ENCODE results near the gene ARHGEF17. TPM values are rescaled to one million over a fixed set of nuclear protein-coding genes. Genes with fewer than 3 reads are reported as not detected.

ARHGEF17 gene
- total and polyA plus RNA-seq, 2 of the 8 experiments (the other 6 are each of a cell fraction or from before 2014, with no cell fraction given), result 11.3 to 14.6 TPM

- no peaks in the 10 kb centered on the region for H3K79me1 ChIP-seq (ENCODE audit: low read depth, low read length)
- DNase-seq (ENCODE audit: low read depth in 1 of 2, low spot score in 2 of 2) (no peak), FAIRE-seq (no peak)
- no peaks in the 10 kb centered on the region for H3K79me2 ChIP-seq (ENCODE audit: control insufficient read depth in 1 of 2, insufficient read depth in 2 of 2, low read length in 2 of 2)
- H3K23me2 ChIP-seq (ENCODE audit: low read depth, low read length), result no peaks in the 10 kb centered on the region; the same call in 1 of the 2 replicates
- H3K27ac ChIP-seq (ENCODE audit: low read depth, low read length), result no peak overlapping the region
- H3K4me3 ChIP-seq (ENCODE audit: extremely low read depth in 1 of 4, insufficient read depth in 2 of 4, low read depth in 3 of 4, low read length in 4 of 4), result no peak overlapping the region
- no peak overlapping the region for H2BK12ac ChIP-seq (ENCODE audit: low read depth, low read length)
- H3K18ac ChIP-seq (ENCODE audit: extremely low read depth, low read length), result no peak overlapping the region
- H4K8ac ChIP-seq (ENCODE audit: extremely low read depth, insufficient read depth, low read length), result no peak overlapping the region
- peaks cover 0 to 5% (median 0%) of the 10 kb centered on the region in 4 experiments; a peak in 2 of 7 replicates for H3K4me1 ChIP-seq (replicated peaks in 1 of 4; ENCODE audit: control insufficient read depth in 3 of 4, insufficient read depth in 4 of 4, low read length in 3 of 4)
- no peak overlapping the region for H4K5ac ChIP-seq (ENCODE audit: insufficient read length, low read depth, low read length)
- ChIA-PET POLR2A (ENCODE audit: partially characterized antibody) (no interaction called here), CTCF (ENCODE audit: partially characterized antibody) (interaction anchor here (1.0 to 16.5 kb wide), 8 partner anchors 8 to 82 kb away, joined by 3 to 173 read pairs (median 7); no protein-coding TSS in a partner anchor)
- WGBS, 2 experiments (ENCODE audit: extremely low coverage in 1 of 2, insufficient coverage in 1 of 2, insufficient read length in 1 of 2, insufficient replicate concordance in 2 of 2, low coverage in 1 of 2, low lambda C conversion rate in 2 of 2, missing lambda C conversion rate in 1 of 2), result 80% methylated on average over 5 of the region's 5 CpGs; no CpG with 5 or more reads in 1 of the 2 experiments
- H2BK5ac ChIP-seq (ENCODE audit: low read depth, low read length), result no peak overlapping the region
- no peak overlapping the region for H3K56ac ChIP-seq (replicated peaks; ENCODE audit: insufficient read length, low read depth, low read length)
- H2AFZ ChIP-seq (ENCODE audit: low read length), result no peak overlapping the region
- no peak overlapping the region for H2BK15ac ChIP-seq (ENCODE audit: low read length)
- no peak overlapping the region for H3K14ac ChIP-seq (ENCODE audit: insufficient read length)
- H3K9me3 ChIP-seq (ENCODE audit: insufficient read depth in 2 of 2, low read depth in 1 of 2, low read length in 1 of 2), result no peaks in the 10 kb centered on the region
- H3K36me3 ChIP-seq (ENCODE audit: control insufficient read depth in 2 of 4, insufficient read depth in 4 of 4, low read length in 3 of 4), result no peaks in the 10 kb centered on the region
- no peak overlapping the region for H3K4ac ChIP-seq (replicated peaks; ENCODE audit: insufficient read length, low read depth, low read length)
- no peak overlapping the region for H3K23ac ChIP-seq (ENCODE audit: insufficient read length)
- no peak overlapping the region for H3K9ac ChIP-seq (replicated peaks in 1 of 4; ENCODE audit: extremely low read depth in 1 of 4, low read depth in 3 of 4, low read length in 3 of 4)
- no peak overlapping the region for H4K91ac ChIP-seq (replicated peaks; ENCODE audit: insufficient read length, low read length)
- no peak overlapping the region for H2BK20ac ChIP-seq (ENCODE audit: low read length)
- no peak overlapping the region for H2BK120ac ChIP-seq (replicated peaks; ENCODE audit: low read depth, low read length)
- no peak overlapping the region for H3K4me2 ChIP-seq (ENCODE audit: insufficient read depth in 1 of 2, low read depth in 2 of 2, low read length in 2 of 2)
- no peaks in the 10 kb centered on the region for H4K20me1 ChIP-seq (replicated peaks in 1 of 2; ENCODE audit: control insufficient read depth in 1 of 2, insufficient read depth in 2 of 2, low read length in 2 of 2)
- no peak overlapping the region for H2AK5ac ChIP-seq (ENCODE audit: low read depth, low read length)
- H3K27me3 ChIP-seq (replicated peaks in 1 of 4; ENCODE audit: control insufficient read depth in 3 of 4, extremely low read depth in 1 of 4, insufficient read depth in 3 of 4, low read length in 3 of 4), result peaks cover 0 to 13% (median 13%) of the 10 kb centered on the region in 4 experiments; a peak in 5 of 7 replicates
- no peak for TF ChIP-seq SRF (IDR thresholded peaks at IDR 0.05; ENCODE audit: low read depth, low read length)
- TF ChIP-seq CTBP2 (IDR thresholded peaks at IDR 0.05; ENCODE audit: borderline replicate concordance, insufficient read depth, insufficient read length, low read length), result no peak
- no peak for TF ChIP-seq BCL11A (IDR thresholded peaks at IDR 0.05; ENCODE audit: low read depth in 2 of 2, low read length in 2 of 2)
- no peak for TF ChIP-seq SIRT6 (IDR thresholded peaks at IDR 0.05; ENCODE audit: low read length)
- no peak for TF ChIP-seq KDM4A (IDR thresholded peaks at IDR 0.05; ENCODE audit: low read depth, low read length, severe bottlenecking)
- TF ChIP-seq TBP (IDR thresholded peaks at IDR 0.05; ENCODE audit: low read depth, low read length), result no peak
- TF ChIP-seq PHF8 (conservative IDR thresholded peaks at IDR 0.05; ENCODE audit: low read depth, low read length), result no peak
- TF ChIP-seq EGR1 (IDR thresholded peaks at IDR 0.05; ENCODE audit: borderline replicate concordance, low read depth, low read length), result no peak
- TF ChIP-seq EZH2 (IDR thresholded peaks at IDR 0.05; ENCODE audit: low read depth, low read length, severe bottlenecking), result no peak
- no peak for TF ChIP-seq HDAC6 (IDR thresholded peaks at IDR 0.05; ENCODE audit: low read depth, low read length)
- TF ChIP-seq FOSL1 (IDR thresholded peaks at IDR 0.05; ENCODE audit: insufficient read depth, low read depth, low read length), result no peak
- no peak for TF ChIP-seq POLR2A (IDR thresholded peaks at IDR 0.05; ENCODE audit: control extremely low read depth in 1 of 2, low read depth in 2 of 2, low read length in 2 of 2)
- no peak for TF ChIP-seq POLR2AphosphoS5 (IDR thresholded peaks at IDR 0.05; ENCODE audit: low read depth, low read length)
- TF ChIP-seq CHD2 (IDR thresholded peaks at IDR 0.05; ENCODE audit: low read length), result no peak
These were observed 45.1 kb upstream of the ARHGEF17 start for GRCh38 chr11:73262851-73263495.

Data from H1 (cell line).